ENCODE results near the gene CHN2. TPM values are rescaled to one million over a fixed set of nuclear protein-coding genes. Genes with fewer than 3 reads are reported as not detected.

Gene CHN2
- polyA plus RNA-seq, 12 donors: 10.0 to 19.2 (median 14.4) TPM; not detected in 1

GRCh38 chr7:29463504-29464158, 269.1 kb downstream of the CHN2 start:
- no peak for DNase-seq

- DNase-seq: no peak
Measured at GRCh38 chr7:29464753-29465152, 270.2 kb downstream of the CHN2 start.

DNA sequence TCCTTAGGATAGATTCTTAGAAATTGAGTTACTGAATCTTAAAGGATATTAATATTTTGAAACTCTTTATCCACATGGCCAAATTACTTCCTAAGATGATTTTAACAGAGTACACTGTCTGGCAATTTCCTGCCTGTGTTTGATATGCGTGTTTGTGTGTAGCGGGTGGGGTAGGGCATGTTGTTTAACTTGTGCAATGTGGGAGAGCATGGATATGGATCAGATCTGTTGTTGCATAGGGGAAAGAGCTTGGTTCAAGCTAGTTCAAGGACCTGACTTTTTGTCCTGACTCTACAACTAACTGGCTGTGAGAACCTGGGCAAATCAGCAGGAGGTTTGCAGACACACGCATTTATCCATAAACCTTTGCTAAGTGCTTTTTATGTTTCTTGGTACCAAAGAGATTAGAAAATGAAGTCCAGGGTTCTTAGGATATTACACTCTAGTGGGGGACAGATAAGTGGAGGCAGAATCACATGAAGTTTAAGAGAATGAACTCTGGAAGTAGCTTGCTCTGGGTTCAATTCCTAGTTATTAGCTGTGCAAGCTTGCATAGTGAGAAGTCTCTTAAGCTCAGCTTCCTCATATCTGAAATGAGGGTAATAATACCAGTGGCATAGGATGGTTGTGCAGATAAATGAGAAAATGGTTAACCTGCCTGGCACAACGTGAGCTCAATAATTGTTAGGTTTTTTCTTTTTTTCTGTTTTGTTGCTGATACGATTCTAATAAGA, 272.8 kb downstream of the CHN2 start:
- no peak for DNase-seq

GRCh38 chr7:29468196-29468595, 273.6 kb downstream of the CHN2 start:
- DNase-seq: no peak

- DNase-seq: no peak
Measured at GRCh38 chr7:29469281-29469680, 274.7 kb downstream of the CHN2 start.

DNA sequence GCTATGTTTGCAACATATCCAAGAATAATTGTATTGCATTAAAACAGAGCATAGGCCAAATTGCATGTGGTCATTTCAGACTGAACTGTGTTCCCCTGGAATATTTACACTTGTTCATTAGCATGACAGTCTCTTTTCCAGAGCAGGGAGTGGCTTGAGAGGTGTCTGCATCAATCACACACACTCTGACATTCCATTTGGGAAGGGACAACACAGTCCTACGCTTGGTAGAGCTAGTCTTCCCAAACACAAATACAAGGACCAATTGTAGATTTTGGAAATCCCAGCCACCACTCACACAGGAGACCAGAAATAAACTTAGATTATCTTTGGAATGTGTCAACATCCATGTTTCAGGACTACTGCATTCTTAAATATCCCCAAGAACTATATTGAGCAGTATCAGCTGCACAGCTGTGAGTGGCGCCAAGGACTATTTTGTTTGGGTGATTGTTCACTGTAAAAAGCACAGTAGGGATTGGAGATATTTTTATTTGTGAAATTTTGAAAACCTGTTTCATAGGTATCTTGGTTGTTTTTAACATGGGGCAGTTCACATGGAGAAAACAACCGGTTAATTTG, 275.5 kb downstream of the CHN2 start:
- DNase-seq: no peak

GRCh38 chr7:29471444-29472138, 277.0 kb downstream of the CHN2 start:
- DNase-seq: no peak

DNA sequence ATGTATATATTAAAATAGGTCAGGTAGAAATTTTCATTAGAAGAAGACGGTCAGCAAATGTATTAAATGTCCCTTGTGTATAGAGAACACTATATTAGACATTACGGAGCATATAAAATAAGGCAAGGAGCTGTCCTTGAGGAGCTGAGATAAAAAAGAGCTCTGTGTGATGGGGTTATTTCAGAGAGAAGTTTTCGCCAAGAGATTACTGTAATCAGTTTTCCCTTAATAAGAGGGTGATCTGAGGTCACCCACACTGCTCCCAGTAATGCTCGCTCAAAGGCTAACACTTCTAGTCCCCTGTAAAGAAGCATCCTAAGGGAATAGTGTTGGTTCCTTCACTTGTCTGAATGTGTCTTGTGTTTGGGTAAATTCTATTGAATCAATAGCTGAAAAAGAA, 282.3 kb downstream of the CHN2 start:
- DNase-seq: no peak

DNA sequence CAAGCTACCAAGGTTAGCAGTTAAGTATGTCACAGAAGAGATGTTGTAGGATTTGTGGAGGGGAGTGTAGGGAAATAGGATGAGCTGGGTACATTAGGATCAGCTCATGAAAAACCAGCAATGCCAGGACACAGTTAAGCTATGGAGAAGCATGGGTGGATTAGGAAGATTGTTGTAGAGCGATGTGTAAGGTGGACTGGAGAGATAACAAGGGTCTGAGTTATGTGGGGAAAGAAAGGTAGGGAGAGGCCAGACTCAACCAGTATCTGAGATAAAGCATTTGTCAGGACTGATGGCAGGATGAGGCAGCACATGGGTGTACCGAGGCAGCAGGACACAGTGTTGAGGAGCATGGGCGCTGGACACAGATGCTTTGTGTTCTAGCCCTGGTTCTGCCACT, 283.7 kb downstream of the CHN2 start:
- DNase-seq: no peak

DNA sequence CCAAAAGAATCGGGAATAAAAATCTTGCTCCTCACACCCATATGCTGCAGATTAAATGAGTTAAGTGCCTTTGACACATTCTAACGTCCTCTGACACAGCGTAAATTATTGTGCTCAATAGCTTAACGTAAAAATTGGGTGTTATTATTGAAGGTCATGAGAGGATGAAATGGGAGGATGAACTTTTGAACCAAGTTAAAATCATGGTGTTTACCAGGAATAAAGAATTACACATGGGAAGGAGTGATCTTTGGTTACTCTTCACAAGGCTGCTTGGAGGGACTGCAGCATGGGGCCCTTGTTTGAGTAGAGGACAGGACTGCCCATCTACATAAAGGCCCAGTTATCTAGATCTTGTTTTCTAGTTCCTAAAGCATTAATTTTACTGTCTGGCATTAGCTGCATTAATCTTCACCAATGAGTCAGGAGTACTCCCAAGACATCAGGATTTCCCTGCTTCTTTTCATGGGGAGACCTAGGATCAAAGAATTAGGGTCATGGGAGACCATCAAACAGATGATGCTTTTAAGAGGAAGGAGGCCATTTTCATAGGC, 284.2 kb downstream of the CHN2 start:
- DNase-seq: no peak

GRCh38 chr7:29479301-29480200, 285.0 kb downstream of the CHN2 start:
- DNase-seq: no peak

- no peak for DNase-seq
Measured at GRCh38 chr7:29480451-29480850, 285.9 kb downstream of the CHN2 start.

DNA sequence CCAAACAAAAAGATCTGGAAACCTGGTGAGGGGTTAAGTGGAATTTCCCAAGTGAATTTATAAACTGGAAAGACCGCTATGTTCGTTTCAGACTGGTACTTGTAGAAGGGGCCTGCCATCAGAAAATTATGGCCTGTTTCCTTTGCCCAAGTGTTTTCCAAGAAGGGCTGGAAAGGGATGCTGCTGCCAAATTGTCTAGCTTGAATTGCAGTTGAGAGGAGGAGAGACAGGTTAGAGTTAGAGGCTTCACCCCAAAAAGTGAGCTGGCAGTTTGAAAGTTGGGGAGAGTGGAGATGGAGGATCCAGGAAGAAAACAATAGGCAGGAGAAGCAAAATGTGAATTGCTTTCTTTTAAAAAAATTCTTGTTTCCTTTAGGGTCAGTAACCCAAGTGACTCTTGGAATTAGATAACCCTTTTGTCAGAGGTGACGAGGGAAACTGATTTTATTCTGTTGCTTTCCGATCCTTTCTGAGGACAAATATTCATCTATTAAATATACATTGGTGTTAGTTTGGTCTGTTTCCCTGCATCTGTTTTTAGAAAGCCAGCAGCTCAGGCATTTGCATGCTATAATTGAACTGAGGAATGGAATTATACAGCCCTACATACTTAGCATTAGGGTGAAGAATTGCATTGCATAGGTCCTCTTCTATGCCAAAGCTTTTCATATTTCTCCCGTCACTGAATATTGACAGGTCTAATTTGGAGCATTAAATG, 286.5 kb downstream of the CHN2 start:
- DNase-seq: no peak

- DNase-seq: no peak
Measured at GRCh38 chr7:29482056-29482455, 287.5 kb downstream of the CHN2 start.

DNA sequence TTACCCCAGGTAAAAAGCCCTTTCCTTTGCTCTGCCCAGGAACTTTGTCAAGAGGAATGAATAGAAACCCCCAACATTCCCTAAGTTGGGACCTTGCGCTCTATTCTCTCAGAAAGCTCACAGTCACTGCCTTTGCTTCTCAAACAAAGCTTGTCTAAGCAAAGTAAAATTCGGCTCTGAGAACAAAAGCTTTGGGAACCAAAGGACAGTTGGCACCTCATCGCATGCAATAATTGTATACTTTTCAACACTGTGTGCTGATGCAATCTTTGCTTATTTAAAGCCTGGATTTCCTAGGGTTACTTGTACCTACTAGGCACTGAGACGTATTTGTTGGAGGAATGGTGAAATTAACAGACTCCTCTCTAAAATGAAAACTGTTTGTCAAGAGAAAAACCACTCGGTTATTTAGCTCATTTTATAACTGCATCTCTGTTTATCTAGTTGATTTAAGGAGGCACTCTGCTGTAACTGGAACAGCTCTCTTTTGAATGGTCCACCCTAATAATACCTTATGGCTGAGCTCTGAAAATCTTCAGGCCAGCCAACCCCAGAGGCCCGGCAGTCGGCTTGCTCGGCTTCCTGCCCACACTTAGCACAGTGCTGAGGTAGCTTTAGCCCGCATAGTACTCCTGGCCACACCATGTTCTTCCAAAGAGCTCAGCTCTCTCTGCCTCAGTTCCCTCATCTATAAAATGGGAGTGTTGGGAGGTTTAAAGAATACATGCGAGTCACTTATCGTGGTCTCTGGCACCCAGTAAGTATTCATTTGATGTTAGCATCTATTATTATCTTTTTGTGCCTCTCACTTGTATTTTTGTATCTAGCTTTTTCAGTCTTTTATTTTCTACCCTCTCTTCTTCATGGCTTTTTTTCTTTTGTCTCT, 288.9 kb downstream of the CHN2 start:
- DNase-seq: no peak

DNA sequence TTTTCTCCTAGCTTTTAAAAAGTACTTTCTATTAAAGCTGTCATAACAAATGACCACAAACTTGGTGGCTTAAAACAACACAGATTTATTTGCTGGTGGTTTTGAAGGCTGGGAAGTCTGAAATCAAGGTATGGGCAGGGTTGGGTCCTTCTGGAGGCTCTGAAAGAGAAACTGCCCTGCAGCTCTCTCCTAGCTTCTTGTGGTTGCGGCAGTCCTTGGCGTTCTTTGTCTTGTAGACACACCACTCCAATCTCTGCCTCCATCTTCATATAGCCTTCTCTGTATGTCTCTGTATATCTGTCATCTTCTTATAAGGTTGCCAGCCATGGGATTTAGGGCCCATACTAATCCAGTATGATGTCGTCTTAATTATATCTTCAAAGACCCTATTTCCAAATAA, 289.7 kb downstream of the CHN2 start:
- DNase-seq: no peak

DNA sequence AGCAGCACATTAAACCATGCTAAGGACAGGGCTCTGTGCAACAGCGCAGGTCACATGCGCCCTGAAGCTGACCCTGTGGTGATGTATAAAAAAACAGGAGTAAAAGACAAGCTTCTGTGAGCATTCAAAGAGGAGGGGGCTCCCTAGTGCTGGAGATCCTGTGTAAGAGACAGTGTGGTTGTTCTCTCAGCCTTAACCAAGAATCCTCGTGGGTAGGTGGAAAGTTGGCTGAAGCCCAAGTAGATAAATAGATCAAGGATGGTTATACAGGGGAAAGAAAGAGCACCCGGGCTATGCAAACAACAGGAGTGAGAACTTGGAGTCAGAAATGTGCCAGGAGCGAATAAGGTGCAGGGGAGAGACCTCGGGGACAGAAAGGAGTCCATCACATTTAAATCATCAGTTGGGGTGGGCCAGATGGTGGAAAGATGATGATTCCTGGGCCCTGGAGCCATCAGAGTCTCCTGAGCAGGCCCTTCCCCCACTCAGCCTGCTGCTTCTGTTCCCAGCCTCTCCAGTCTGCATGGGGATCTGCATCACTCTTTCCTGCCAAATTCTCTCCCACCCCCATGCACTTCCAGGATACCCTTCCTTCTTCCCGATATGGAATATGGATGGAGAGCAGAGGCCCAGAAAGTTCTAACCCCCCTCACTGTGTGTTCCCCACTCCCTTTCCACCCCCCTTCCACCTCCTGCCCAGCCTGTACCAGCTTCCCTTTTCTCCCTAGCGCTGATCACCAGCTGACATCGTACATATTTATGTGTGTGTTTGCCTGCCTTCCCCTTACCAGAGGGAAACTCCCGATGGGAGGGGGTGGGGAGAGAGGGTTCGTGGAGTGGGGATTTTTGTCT, 291.0 kb downstream of the CHN2 start:
- DNase-seq: no peak

DNA sequence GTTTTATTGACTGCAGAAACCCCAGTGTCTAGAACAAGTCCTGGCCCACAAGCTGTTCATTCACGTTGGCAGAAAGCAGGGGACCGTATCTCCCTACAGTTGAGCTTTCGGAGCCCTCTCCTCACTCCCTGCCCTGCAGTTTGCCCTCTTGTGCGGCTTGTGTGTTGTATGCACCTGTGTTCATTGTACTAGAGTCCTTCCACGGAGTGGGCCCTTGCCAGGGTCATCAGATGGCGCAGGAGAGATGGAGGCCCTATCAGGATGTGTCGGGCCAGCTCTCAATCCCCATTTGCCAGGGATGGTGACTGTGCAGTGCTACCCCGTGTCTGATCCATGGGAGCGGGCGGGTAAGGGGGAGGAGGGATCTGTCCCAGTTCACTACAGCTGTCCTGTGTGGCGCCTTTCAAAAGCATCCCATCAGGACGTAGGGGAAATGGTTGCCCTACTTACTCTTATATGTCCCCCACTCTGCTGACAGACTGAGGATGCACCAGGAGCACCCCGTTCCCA, 291.7 kb downstream of the CHN2 start:
- no peak for DNase-seq
